Breast epithelium (tissue), 4 donors: ENCODE data around the gene LPP. TPM values are rescaled to one million over a fixed set of nuclear protein-coding genes. Genes with fewer than 3 reads are reported as not detected.

ENCODE experiments used
- DNase-seq, 2 donors: peaks; one replicate each; pipeline ENCODE4 v3.0.0-alpha.2; 2019; ENCODE audit warnings: low spot score in 2 of 2
- H3K27ac ChIP-seq, 2 donors: fragments of 200-600 bp; sonication (generic) in 1 of 2; one replicate each; pipeline ENCODE4 v1.5.1; 2016 to 2019; ENCODE audit warnings: mild to moderate bottlenecking in 1 of 2
- H3K27me3 ChIP-seq, 2 donors: fragments of 200-600 bp; sonication (generic) in 1 of 2; one replicate each; pipeline versions ENCODE4 v1.5.1 to v1.6.0; 2017 to 2019; ENCODE audit warnings: control low read depth in 1 of 2, mild to moderate bottlenecking in 1 of 2
- H3K36me3 ChIP-seq: fragments of 200-600 bp; one replicate; pipeline ENCODE4 v1.5.1; 2019
- H3K4me1 ChIP-seq, 2 donors: fragments of 200-600 bp; sonication (generic); one replicate each; pipeline ENCODE4 v1.5.1; 2016 to 2019; ENCODE audit warnings: control low read depth in 1 of 2
- H3K4me3 ChIP-seq, 3 donors: fragments of 200-600 bp; sonication (generic); 1 replicate in 2 of 3; 2 replicates in 1 of 3; pipeline ENCODE4 v1.5.1; 2016 to 2019; ENCODE audit warnings: mild to moderate bottlenecking in 3 of 3, moderate library complexity in 2 of 3
- H3K9me3 ChIP-seq, 2 donors: fragments of 200-600 bp; sonication (generic) in 1 of 2; one replicate each; pipeline ENCODE4 v1.5.1; 2016 to 2019; ENCODE audit warnings: control low read depth in 1 of 2
- CTCF ChIP-seq, 3 donors: fragments of 450-650 bp; IDR thresholded peaks; one replicate each; pipeline ENCODE4 v1.5.1; 2016 to 2017; ENCODE audit warnings: antibody characterized with exemption in 3 of 3, mild to moderate bottlenecking in 3 of 3, moderate library complexity in 3 of 3
- POLR2A ChIP-seq: fragments of 450-650 bp; IDR thresholded peaks from one replicate; pipeline ENCODE4 v1.6.1; 2016; ENCODE audit warnings: antibody characterized with exemption, mild to moderate bottlenecking, moderate library complexity
- POLR2AphosphoS5 ChIP-seq, 3 donors: sonication (generic); formaldehyde crosslinking; IDR thresholded peaks; one replicate each; pipeline ENCODE4 v1.6.1; 2017; ENCODE audit warnings: antibody characterized with exemption in 3 of 3
- intact Hi-C: fragments of 100-400 bp; cut with DNase I; formaldehyde crosslinking; loops from one replicate; pipeline ENCODE4 v1.15.1; 2023; ENCODE audit warnings: low total_unique reads
- total RNA-seq, 3 donors: library from RNA; depleted of rRNA; stranded (reverse); fragments of >200 nt; gene quantifications; one replicate each; pipeline ENCODE4 v1.1.0, GENCODE V29; 2016

The LPP gene
- total RNA-seq, 3 donors from 2014 or later: 135 to 183 (median 147) TPM

GRCh38 chr3:188178293-188178936, 24.5 kb downstream of the LPP start:
- peaks cover 0 to 26% of the 10 kb centered on the region in 2 donors for H3K4me1 ChIP-seq

GRCh38 chr3:188179006-188179966, 25.3 kb downstream of the LPP start:
- intact Hi-C loops: no loop called here
- DNase-seq: no peak
- H3K36me3 ChIP-seq: no peaks in the 10 kb centered on the region
- H3K4me1 ChIP-seq: peaks cover 0 to 26% of the 10 kb centered on the region in 2 donors
- TF ChIP-seq POLR2AphosphoS5 (IDR thresholded peaks at IDR 0.05): no peak
- no peak for TF ChIP-seq CTCF (IDR thresholded peaks at IDR 0.05)
- TF ChIP-seq POLR2A: no peak
- no peaks in the 10 kb centered on the region for H3K27me3 ChIP-seq
- peak overlapping the region; percentile 65 to 83 for H3K27ac ChIP-seq
- no peak overlapping the region for H3K4me3 ChIP-seq
- H3K9me3 ChIP-seq: no peaks in the 10 kb centered on the region

More at GRCh38 chr3:188178293-188178936, 24.5 kb downstream of the LPP start:
- peak in 1 of 2 donors; percentile 12 for DNase-seq
- H3K9me3 ChIP-seq: no peaks in the 10 kb centered on the region
- TF ChIP-seq POLR2A: no peak
- TF ChIP-seq CTCF (IDR thresholded peaks at IDR 0.05): no peak
- TF ChIP-seq POLR2AphosphoS5 (IDR thresholded peaks at IDR 0.05): no peak
- peak overlapping the region; percentile 65 to 83 for H3K27ac ChIP-seq
- intact Hi-C loops: no loop called here
- H3K36me3 ChIP-seq: no peaks in the 10 kb centered on the region
- no peaks in the 10 kb centered on the region for H3K27me3 ChIP-seq
- H3K4me3 ChIP-seq: no peak overlapping the region

- Histone ChIP-seq H3K4me3 (no peak overlapping the region), H3K4me1 (peaks cover 0 to 31% of the 10 kb centered on the region in 2 donors), H3K27ac (peak overlapping the region; percentile 65 to 83), H3K36me3 (no peaks in the 10 kb centered on the region), H3K9me3 (no peaks in the 10 kb centered on the region), H3K27me3 (no peaks in the 10 kb centered on the region)
- DNase-seq: peak in 1 of 2 donors; percentile 17
- intact Hi-C loops: no loop called here
- TF ChIP-seq POLR2A (no peak), POLR2AphosphoS5 (IDR thresholded peaks at IDR 0.05) (no peak), CTCF (IDR thresholded peaks at IDR 0.05) (no peak)
Observed at GRCh38 chr3:188180114-188180513, 26.2 kb downstream of the LPP start.

- Histone ChIP-seq H3K9me3 (no peaks in the 10 kb centered on the region), H3K27me3 (no peaks in the 10 kb centered on the region), H3K27ac (peak overlapping the region in 1 of 2 donors; percentile 85), H3K36me3 (no peaks in the 10 kb centered on the region), H3K4me3 (no peak overlapping the region), H3K4me1 (peaks cover 0 to 25% of the 10 kb centered on the region in 2 donors)
- intact Hi-C loops: no loop called here
- peak in 1 of 2 donors; percentile 10 for DNase-seq
- TF ChIP-seq POLR2A: no peak
- no peak for TF ChIP-seq CTCF (IDR thresholded peaks at IDR 0.05)
- no peak for TF ChIP-seq POLR2AphosphoS5 (IDR thresholded peaks at IDR 0.05)
Observed at GRCh38 chr3:188183452-188183851, 29.5 kb downstream of the LPP start.

- TF ChIP-seq POLR2AphosphoS5 (IDR thresholded peaks at IDR 0.05): no peak
- no peak for TF ChIP-seq POLR2A
- TF ChIP-seq CTCF (IDR thresholded peaks at IDR 0.05): no peak
Observed at GRCh38 chr3:188184160-188184559, 30.2 kb downstream of the LPP start.

More at GRCh38 chr3:188184160-188184559, 30.2 kb downstream of the LPP start:
- no peak for DNase-seq
- Histone ChIP-seq H3K36me3 (no peaks in the 10 kb centered on the region), H3K4me3 (no peak overlapping the region), H3K4me1 (peaks cover 0 to 18% of the 10 kb centered on the region in 2 donors), H3K9me3 (no peaks in the 10 kb centered on the region), H3K27me3 (no peaks in the 10 kb centered on the region), H3K27ac (peak overlapping the region; percentile 22 to 85)
- intact Hi-C loops: no loop called here
